ENCODE data around the gene HCST.
A peak's percentile ranks its signal among the peaks of the same experiment; 100 is the strongest.
"Not testable (repeated sequence)": the region's sequence is repeated elsewhere in the genome, so short reads cannot be mapped to it uniquely, and the experiment has no call there.

HCST gene

GRCh38 chr19:35904311-35905068 is 2.2 kb downstream of the HCST start:
- TF ChIP-seq, protein P1, sequence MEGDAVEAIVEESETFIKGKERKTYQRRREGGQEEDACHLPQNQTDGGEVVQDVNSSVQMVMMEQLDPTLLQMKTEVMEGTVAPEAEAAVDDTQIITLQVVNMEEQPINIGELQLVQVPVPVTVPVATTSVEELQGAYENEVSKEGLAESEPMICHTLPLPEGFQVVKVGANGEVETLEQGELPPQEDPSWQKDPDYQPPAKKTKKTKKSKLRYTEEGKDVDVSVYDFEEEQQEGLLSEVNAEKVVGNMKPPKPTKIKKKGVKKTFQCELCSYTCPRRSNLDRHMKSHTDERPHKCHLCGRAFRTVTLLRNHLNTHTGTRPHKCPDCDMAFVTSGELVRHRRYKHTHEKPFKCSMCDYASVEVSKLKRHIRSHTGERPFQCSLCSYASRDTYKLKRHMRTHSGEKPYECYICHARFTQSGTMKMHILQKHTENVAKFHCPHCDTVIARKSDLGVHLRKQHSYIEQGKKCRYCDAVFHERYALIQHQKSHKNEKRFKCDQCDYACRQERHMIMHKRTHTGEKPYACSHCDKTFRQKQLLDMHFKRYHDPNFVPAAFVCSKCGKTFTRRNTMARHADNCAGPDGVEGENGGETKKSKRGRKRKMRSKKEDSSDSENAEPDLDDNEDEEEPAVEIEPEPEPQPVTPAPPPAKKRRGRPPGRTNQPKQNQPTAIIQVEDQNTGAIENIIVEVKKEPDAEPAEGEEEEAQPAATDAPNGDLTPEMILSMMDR (IDR thresholded peaks at IDR 0.05; ENCODE audit: insufficient read depth, low read depth, low read length, missing control alignments): no peak
- no peak for DNase-seq (ENCODE audit: low read depth)
- H3K4me3 ChIP-seq (ENCODE audit: low read depth, low read length): no peak overlapping the region

DNA sequence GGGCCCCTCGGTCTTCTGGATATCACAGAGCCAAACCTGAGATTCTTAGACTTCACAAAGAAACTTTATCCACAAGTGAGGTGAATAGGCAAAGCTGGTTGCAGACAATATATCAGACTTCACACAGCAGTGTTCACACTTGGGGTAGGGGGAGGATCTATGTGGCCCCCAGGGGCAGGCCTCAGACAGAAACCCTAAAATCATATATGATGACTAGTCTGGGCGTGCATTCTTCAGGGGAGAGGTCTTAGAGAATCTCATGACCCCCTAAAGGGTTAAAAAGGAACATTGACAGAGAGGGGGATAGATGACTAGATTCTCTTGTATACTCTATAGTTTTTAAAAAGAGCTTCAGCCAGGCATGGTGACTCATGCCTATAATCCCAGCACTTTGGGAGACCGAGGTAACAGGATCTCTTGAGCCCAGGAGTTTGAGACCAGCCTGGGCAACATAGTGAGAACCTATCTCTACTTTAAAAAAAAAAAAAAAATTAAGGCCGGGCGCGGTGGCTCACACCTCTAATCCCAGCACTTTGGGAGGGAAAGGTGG is 2.9 kb downstream of the HCST start:
- TF ChIP-seq, protein P1 (IDR thresholded peaks at IDR 0.05; ENCODE audit: insufficient read depth, low read depth, low read length, missing control alignments): no peak
- no peak for DNase-seq (ENCODE audit: low read depth)
- no peak overlapping the region for H3K4me3 ChIP-seq (ENCODE audit: low read depth, low read length)

- no peak overlapping the region for H3K4me3 ChIP-seq (ENCODE audit: low read depth, low read length)
- DNase-seq (ENCODE audit: low read depth): no peak
- TF ChIP-seq, protein P1 (IDR thresholded peaks at IDR 0.05; ENCODE audit: insufficient read depth, low read depth, low read length, missing control alignments): no peak
Observed at GRCh38 chr19:35907377-35907745, 5.0 kb downstream of the HCST start.

DNA sequence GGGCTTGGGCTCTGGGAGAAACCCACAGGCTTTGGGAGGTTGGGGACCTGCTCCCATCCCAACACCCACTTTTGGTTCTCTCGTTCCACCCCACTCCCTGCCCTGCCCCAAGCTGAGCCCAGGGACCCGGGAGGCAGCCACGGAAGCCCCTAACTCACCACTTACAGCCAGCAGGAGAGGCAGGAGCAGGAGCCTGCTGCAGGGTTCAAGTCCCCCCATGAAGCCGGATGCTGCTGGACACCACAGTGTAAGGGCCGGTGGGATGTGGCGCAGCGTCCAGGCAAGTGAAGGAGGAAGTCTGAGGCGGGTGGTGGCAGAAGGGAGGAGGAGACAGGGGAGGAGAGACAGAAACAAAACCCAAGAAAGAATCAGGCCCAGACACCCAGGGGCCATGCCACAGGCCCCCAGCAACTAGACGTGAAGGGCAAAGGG is 5.7 kb downstream of the HCST start, which contains the start of gene TYROBP:
Gene TYROBP, minus strand, starts transcription at position 286 of the 432 bp plus-strand sequence. Its CDS starts 67 bp downstream, at position 219.
- no peak for DNase-seq (ENCODE audit: low read depth)
- TF ChIP-seq, protein P1 (IDR thresholded peaks at IDR 0.05; ENCODE audit: insufficient read depth, low read depth, low read length, missing control alignments): no peak
- no peak within 1 kb of the TSS for H3K4me3 ChIP-seq (ENCODE audit: low read depth, low read length)

GRCh38 chr19:35908973-35909683 is 6.8 kb downstream of the HCST start:
- DNase-seq (ENCODE audit: low read depth): peak; percentile 78
- no peak overlapping the region for H3K4me3 ChIP-seq (ENCODE audit: low read depth, low read length)

GRCh38 chr19:35909684-35910035 is 7.3 kb downstream of the HCST start:
- no peak overlapping the region for H3K4me3 ChIP-seq (ENCODE audit: low read depth, low read length)
- no peak for DNase-seq (ENCODE audit: low read depth)
- TF ChIP-seq, protein P1 (IDR thresholded peaks at IDR 0.05; ENCODE audit: insufficient read depth, low read depth, low read length, missing control alignments): no peak

More at GRCh38 chr19:35908973-35909683, 6.8 kb downstream of the HCST start:
- TF ChIP-seq, protein P1 (IDR thresholded peaks at IDR 0.05; ENCODE audit: insufficient read depth, low read depth, low read length, missing control alignments): no peak

DNA sequence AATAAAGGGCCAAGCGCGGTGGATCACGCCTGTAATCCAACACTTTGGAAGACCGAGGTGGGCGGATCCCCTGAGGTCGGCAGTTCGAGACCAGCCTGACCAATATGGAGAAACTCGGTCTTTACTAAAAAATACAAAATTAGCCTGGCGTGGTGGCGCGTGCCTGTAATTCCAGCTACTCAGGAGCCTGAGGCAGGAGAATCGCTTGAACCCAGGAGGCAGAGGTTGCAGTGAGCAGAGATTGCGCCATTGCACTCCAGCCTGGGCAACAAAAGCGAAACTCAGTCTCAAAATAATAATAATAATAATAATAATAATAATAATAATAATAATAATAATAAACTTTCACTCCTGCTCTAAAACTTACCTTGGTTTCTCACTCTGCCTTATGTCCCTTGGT is 8.0 kb downstream of the HCST start:
- DNase-seq (ENCODE audit: low read depth); H3K4me3 ChIP-seq (ENCODE audit: low read depth, low read length): not testable (repeated sequence)

All from GM12865 (cell line).